ENCODE data around the gene ANKFN1. TPM values are rescaled to one million over a fixed set of nuclear protein-coding genes. Genes with fewer than 3 reads are reported as not detected.

ANKFN1 gene
- total and polyA plus RNA-seq, 8 donors = 0.13 to 1.8 (median 0.66) TPM

DNA sequence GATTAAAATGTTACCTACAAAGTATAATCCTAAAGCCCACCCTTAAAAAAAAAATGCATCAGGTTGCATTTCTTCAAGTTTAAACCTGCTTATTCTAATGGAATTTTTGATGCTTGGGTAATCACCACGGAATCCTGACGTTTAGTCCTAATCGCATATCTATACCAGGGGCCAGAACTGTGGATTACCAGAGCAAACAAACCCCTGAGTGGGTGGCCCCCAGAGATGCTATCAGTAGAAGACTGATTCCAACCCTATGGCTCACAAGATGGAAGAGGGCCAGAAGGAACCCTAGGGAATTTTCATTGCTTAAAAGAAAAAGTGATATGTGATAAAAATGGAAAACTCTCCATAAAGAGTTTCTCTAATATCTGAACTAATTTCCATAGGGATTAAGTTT lies 288.0 kb downstream of the ANKFN1 start:
- no peaks in the 10 kb centered on the region for H3K9me3 ChIP-seq
- intact Hi-C loops (cut with DNase I) = no loop called here
- TF ChIP-seq, protein P1, sequence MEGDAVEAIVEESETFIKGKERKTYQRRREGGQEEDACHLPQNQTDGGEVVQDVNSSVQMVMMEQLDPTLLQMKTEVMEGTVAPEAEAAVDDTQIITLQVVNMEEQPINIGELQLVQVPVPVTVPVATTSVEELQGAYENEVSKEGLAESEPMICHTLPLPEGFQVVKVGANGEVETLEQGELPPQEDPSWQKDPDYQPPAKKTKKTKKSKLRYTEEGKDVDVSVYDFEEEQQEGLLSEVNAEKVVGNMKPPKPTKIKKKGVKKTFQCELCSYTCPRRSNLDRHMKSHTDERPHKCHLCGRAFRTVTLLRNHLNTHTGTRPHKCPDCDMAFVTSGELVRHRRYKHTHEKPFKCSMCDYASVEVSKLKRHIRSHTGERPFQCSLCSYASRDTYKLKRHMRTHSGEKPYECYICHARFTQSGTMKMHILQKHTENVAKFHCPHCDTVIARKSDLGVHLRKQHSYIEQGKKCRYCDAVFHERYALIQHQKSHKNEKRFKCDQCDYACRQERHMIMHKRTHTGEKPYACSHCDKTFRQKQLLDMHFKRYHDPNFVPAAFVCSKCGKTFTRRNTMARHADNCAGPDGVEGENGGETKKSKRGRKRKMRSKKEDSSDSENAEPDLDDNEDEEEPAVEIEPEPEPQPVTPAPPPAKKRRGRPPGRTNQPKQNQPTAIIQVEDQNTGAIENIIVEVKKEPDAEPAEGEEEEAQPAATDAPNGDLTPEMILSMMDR (IDR thresholded peaks at IDR 0.05) = no peak
- no peaks in the 10 kb centered on the region for H3K36me3 ChIP-seq
- DNase-seq (no peak), ATAC-seq (no peak)
- H3K27me3 ChIP-seq = no peaks in the 10 kb centered on the region
- H3K27ac ChIP-seq = no peak overlapping the region
- no peaks in the 10 kb centered on the region for H3K4me1 ChIP-seq
- no peak overlapping the region for H3K4me3 ChIP-seq

DNA sequence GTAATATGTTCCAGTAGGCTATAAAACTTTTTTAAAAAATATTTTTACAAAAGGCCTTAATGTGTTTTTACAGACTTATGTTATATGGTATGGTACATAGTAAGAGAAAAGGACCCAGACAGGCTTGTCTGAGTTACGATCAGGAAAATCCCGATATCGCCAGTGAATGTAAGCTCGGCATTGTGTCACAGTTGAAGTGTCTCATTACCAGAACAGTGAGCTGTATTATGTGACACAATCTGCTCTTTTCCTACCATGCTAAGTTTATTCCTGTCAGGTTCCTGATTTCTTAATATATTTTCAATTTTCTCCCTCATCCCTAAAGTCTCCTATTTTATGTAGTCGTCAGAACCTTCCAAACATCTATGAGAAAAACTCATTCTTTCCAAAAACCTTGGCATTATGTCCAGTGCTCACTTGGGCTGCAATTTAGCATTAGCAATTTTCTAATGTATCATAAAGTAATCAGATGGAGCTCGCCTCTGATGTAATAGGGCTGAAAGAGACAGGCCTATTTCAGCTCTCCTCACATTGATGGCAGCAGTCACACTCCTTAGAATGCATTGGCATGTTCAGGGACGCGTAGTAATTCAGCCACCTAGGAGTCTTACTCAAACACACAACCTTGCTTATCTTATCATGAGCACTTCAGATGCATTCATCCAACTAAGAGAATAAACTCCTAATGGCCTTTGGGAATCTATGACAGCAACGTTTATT lies 292.6 kb downstream of the ANKFN1 start:
- TF ChIP-seq, protein P1 (IDR thresholded peaks at IDR 0.05) = no peak
- intact Hi-C loops (cut with DNase I) = no loop called here

DNA sequence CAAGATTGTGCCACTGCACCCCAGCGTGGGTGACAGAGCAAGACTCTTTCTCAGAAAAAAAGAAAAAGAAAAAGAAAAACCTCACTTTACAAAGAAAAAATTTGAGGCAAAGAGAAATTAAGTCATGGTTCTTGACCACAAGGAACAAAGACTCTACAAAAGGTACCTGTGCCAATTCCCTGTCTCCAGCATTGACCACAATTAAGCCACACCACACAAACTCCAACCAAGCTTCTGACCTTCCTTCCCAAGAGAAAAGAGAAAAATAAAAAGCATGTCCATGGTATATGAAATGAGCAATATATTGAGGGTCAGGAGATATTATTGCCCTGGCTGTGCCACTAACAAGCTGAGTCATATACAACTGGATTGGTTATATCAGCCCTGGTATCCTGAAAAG lies 293.9 kb downstream of the ANKFN1 start:
- H3K4me3 ChIP-seq = no peak overlapping the region
- TF ChIP-seq, protein P1 (IDR thresholded peaks at IDR 0.05) = no peak
- DNase-seq (no peak), ATAC-seq (no peak)
- H3K4me1 ChIP-seq = no peaks in the 10 kb centered on the region
- H3K36me3 ChIP-seq = no peaks in the 10 kb centered on the region
- no peak overlapping the region for H3K27ac ChIP-seq
- H3K9me3 ChIP-seq = no peaks in the 10 kb centered on the region
- intact Hi-C loops (cut with DNase I) = no loop called here
- H3K27me3 ChIP-seq = no peaks in the 10 kb centered on the region

More for the DNA sequence above, 292.6 kb downstream of the ANKFN1 start:
- DNase-seq = no peak
- Histone ChIP-seq H3K4me3 (no peak overlapping the region), H3K27ac (no peak overlapping the region), H3K4me1 (no peaks in the 10 kb centered on the region), H3K36me3 (no peaks in the 10 kb centered on the region), H3K9me3 (no peaks in the 10 kb centered on the region), H3K27me3 (no peaks in the 10 kb centered on the region)
- ATAC-seq = no peak

DNA sequence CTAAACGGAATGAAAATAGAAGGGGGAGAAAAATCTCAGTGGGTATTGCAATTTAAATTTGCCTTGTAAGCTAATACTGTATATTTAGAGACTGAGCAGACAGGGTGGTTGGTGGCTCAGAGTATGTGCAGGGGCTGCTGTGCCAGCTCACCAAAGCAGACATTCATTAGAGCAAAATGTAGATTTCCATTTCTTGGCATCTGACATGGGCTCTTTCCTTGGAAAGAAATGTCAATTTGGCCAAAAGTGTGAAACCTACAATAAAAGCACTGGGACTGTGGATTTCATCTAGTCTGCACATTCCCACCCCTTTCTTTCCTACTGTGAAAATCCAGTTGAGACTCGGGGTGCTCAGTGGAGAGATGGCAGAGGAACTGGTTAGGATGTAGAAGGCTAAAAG lies 295.1 kb downstream of the ANKFN1 start:
- intact Hi-C loops (cut with DNase I) = no loop called here

DNA sequence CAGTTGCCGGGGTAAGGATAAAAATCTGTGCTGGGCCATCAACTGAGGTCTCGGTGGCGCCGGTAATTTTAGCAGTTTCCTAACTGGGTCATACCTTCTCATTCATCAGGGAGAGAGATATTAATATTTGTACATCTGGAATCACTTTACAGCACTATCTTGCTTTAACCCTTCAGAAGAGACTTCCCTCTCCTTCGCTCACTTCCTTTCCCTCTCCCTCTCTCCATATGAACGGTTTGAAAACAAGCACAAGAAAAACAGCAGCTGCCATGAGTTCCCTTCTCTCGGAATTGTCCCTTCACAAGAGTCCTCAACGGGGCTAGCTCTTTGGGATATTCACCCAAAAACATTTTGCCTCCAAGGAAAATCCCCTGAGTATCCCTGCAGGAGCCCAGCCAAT lies 295.9 kb downstream of the ANKFN1 start:
- TF ChIP-seq, protein P1 (IDR thresholded peaks at IDR 0.05) = no peak
- Histone ChIP-seq H3K27ac (no peak overlapping the region), H3K36me3 (no peaks in the 10 kb centered on the region), H3K4me1 (no peaks in the 10 kb centered on the region), H3K9me3 (no peaks in the 10 kb centered on the region), H3K27me3 (no peaks in the 10 kb centered on the region), H3K4me3 (no peak overlapping the region)
- DNase-seq (no peak), ATAC-seq (no peak)
- intact Hi-C loops (cut with DNase I) = no loop called here

More for the DNA sequence above, 295.1 kb downstream of the ANKFN1 start:
- TF ChIP-seq, protein P1 (IDR thresholded peaks at IDR 0.05) = no peak
- no peaks in the 10 kb centered on the region for H3K9me3 ChIP-seq
- H3K4me3 ChIP-seq = no peak overlapping the region
- no peak overlapping the region for H3K27ac ChIP-seq
- H3K36me3 ChIP-seq = no peaks in the 10 kb centered on the region
- DNase-seq (no peak), ATAC-seq (no peak)
- H3K4me1 ChIP-seq = no peaks in the 10 kb centered on the region
- no peaks in the 10 kb centered on the region for H3K27me3 ChIP-seq
